Prostate gland (tissue), 2 donors: ENCODE results near the gene NPHP3.
"Not testable (repeated sequence)": the region's sequence is repeated elsewhere in the genome, so short reads cannot be mapped to it uniquely, and the experiment has no call there.

Experiments used
- POLR2A ChIP-seq: fragments of 450-650 bp; IDR thresholded peaks from one replicate; pipeline ENCODE4 v1.6.1; 2016; ENCODE audit warnings: antibody characterized with exemption, mild to moderate bottlenecking
- POLR2AphosphoS5 ChIP-seq: sonication (generic); formaldehyde crosslinking; IDR thresholded peaks from one replicate; pipeline ENCODE4 v1.6.1; 2017; ENCODE audit warnings: antibody characterized with exemption
- TF ChIP-seq, protein P1 (sequence below), 4 experiments: fragments of 200-600 bp in 2 of 4; fragments of 450-650 bp in 2 of 4; sonication (generic) in 2 of 4; IDR thresholded peaks; 1 replicate in 3 of 4; 2 replicates in 1 of 4; pipeline ENCODE4 v1.5.1; 2016 to 2019; ENCODE audit warnings: antibody characterized with exemption in 4 of 4, mild to moderate bottlenecking in 2 of 4, moderate library complexity in 2 of 4

DNA sequence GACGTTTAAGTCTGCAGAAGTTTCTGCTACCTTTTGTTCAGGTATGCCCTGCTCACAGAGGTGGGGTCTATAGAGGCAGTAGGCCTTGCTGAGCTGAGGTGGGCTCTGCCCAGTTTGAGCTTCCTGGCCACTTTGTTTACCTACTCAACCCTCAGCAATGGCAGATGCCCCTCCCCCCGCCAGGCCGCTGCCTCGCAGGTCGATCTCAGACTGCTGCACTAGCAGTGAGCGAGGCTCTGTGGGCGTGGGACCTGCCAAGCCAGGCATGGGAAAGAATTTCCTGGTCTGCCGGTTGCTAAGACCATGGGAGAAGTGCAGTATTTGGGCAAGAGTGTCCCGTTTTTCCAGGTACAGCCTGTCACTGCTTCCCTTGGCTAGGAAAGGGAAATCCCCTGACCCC, 24.5 kb upstream of the NPHP3 start:
- TF ChIP-seq, protein P1, sequence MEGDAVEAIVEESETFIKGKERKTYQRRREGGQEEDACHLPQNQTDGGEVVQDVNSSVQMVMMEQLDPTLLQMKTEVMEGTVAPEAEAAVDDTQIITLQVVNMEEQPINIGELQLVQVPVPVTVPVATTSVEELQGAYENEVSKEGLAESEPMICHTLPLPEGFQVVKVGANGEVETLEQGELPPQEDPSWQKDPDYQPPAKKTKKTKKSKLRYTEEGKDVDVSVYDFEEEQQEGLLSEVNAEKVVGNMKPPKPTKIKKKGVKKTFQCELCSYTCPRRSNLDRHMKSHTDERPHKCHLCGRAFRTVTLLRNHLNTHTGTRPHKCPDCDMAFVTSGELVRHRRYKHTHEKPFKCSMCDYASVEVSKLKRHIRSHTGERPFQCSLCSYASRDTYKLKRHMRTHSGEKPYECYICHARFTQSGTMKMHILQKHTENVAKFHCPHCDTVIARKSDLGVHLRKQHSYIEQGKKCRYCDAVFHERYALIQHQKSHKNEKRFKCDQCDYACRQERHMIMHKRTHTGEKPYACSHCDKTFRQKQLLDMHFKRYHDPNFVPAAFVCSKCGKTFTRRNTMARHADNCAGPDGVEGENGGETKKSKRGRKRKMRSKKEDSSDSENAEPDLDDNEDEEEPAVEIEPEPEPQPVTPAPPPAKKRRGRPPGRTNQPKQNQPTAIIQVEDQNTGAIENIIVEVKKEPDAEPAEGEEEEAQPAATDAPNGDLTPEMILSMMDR (IDR thresholded peaks at IDR 0.05): not testable (repeated sequence)
- not testable (repeated sequence) for TF ChIP-seq POLR2AphosphoS5, POLR2A
